HEK293 (cell line): ENCODE results near the gene SLC2A4RG.

Experiments
- CTCF ChIA-PET: fragments of 350-600 bp; formaldehyde crosslinking; extraction: SDS; loops from one replicate; lab custom pipeline; 2021; ENCODE audit warnings: antibody characterized with exemption; lab: Yijun Ruan, JAX
- POLR2A ChIA-PET: fragments of 300-600 bp; formaldehyde crosslinking; extraction: SDS; loops from one replicate; lab custom pipeline; 2020; ENCODE audit warnings: antibody characterized with exemption, inconsistent platforms; lab: Yijun Ruan, JAX
- H3K27ac ChIP-seq: fragments of 200-500 bp; sonication (Bioruptor generic); 2 replicates; pipeline ENCODE4 v1.5.1; 2014; ENCODE audit warnings: low read depth, low read length, control low read depth, inconsistent platforms; ENCODE audit errors: extremely low read depth
- H3K36me3 ChIP-seq, 2 experiments: fragments of 200-500 bp in 1 of 2; sonication (Bioruptor generic) in 1 of 2; 1 replicate in 1 of 2; 2 replicates in 1 of 2; pipeline ENCODE4 v1.5.1; 2014 to 2017; ENCODE audit warnings: inconsistent platforms in 2 of 2, low read length in 2 of 2; ENCODE audit not compliant: control insufficient read depth in 2 of 2, insufficient read depth in 1 of 2
- H3K4me1 ChIP-seq: fragments of 200-500 bp; sonication (Bioruptor generic); 2 replicates; pipeline ENCODE4 v1.5.1; 2014; ENCODE audit warnings: mild to moderate bottlenecking, low read length, inconsistent platforms; ENCODE audit not compliant: control insufficient read depth, insufficient read depth
- H3K4me3 ChIP-seq: 2 replicates; pipeline ENCODE4 v1.5.1; 2011; ENCODE audit warnings: low read depth, mild to moderate bottlenecking, control low read depth, low read length, moderate library complexity
- H3K9me3 ChIP-seq: fragments of 200-500 bp; sonication (Bioruptor generic); 2 replicates; pipeline ENCODE4 v1.5.1; 2014; ENCODE audit warnings: low read depth, low read length, inconsistent platforms; ENCODE audit not compliant: control insufficient read depth, insufficient read depth
- FEZF1 ChIP-seq: fragments of 450-650 bp; formaldehyde crosslinking; IDR thresholded peaks from 2 replicates; pipeline ENCODE4 v1.5.1; 2016; ENCODE audit warnings: missing biosample characterization, missing genetic modification characterization
- GLIS2 ChIP-seq: fragments of 450-650 bp; formaldehyde crosslinking; IDR thresholded peaks from 2 replicates; pipeline ENCODE4 v1.5.1; 2016; ENCODE audit warnings: missing biosample characterization, missing genetic modification characterization
- KLF10 ChIP-seq: fragments of 450-650 bp; IDR thresholded peaks from 2 replicates; pipeline ENCODE4 v1.5.1; 2018; ENCODE audit warnings: missing biosample characterization, mild to moderate bottlenecking, missing genetic modification characterization
- PATZ1 ChIP-seq: fragments of 450-650 bp; formaldehyde crosslinking; IDR thresholded peaks from 2 replicates; pipeline ENCODE4 v1.5.1; 2016; ENCODE audit warnings: missing biosample characterization, missing genetic modification characterization
- SP7 ChIP-seq: fragments of 450-650 bp; formaldehyde crosslinking; IDR thresholded peaks from 2 replicates; pipeline ENCODE4 v1.5.1; 2016; ENCODE audit warnings: missing biosample characterization, missing genetic modification characterization
- ZBTB1 ChIP-seq: fragments of 450-650 bp; formaldehyde crosslinking; IDR thresholded peaks from 2 replicates; pipeline ENCODE4 v1.5.1; 2016; ENCODE audit warnings: missing biosample characterization, missing genetic modification characterization
- ZBTB10 ChIP-seq: fragments of 450-650 bp; formaldehyde crosslinking; IDR thresholded peaks from 2 replicates; pipeline ENCODE4 v1.5.1; 2016; ENCODE audit warnings: missing biosample characterization, missing genetic modification characterization
- ZBTB17 ChIP-seq: fragments of 450-650 bp; formaldehyde crosslinking; IDR thresholded peaks from 2 replicates; pipeline ENCODE4 v1.5.1; 2016; ENCODE audit warnings: missing biosample characterization, missing genetic modification characterization
- ZBTB20 ChIP-seq: fragments of 450-650 bp; formaldehyde crosslinking; IDR thresholded peaks from 2 replicates; pipeline ENCODE4 v1.5.1; 2016; ENCODE audit warnings: missing biosample characterization, missing genetic modification characterization
- ZBTB8A ChIP-seq: fragments of 450-650 bp; formaldehyde crosslinking; IDR thresholded peaks from 2 replicates; pipeline ENCODE4 v1.5.1; 2016; ENCODE audit warnings: missing biosample characterization, missing genetic modification characterization
- ZFP37 ChIP-seq: fragments of 450-650 bp; formaldehyde crosslinking; IDR thresholded peaks from 2 replicates; pipeline ENCODE4 v1.5.1; 2016; ENCODE audit warnings: missing biosample characterization, missing genetic modification characterization
- ZNF146 ChIP-seq: fragments of 450-650 bp; formaldehyde crosslinking; IDR thresholded peaks from 2 replicates; pipeline ENCODE4 v1.5.1; 2016; ENCODE audit warnings: missing biosample characterization, missing genetic modification characterization
- ZNF184 ChIP-seq: fragments of 450-650 bp; IDR thresholded peaks from 2 replicates; pipeline ENCODE4 v1.5.1; 2018; ENCODE audit warnings: missing biosample characterization, mild to moderate bottlenecking, missing genetic modification characterization
- ZNF214 ChIP-seq: fragments of 450-650 bp; formaldehyde crosslinking; IDR thresholded peaks from 2 replicates; pipeline ENCODE4 v1.5.1; 2017; ENCODE audit warnings: missing biosample characterization, mild to moderate bottlenecking, missing genetic modification characterization, borderline replicate concordance
- ZNF394 ChIP-seq: fragments of 450-650 bp; formaldehyde crosslinking; IDR thresholded peaks from 2 replicates; pipeline ENCODE4 v1.5.1; 2016; ENCODE audit warnings: missing biosample characterization, missing genetic modification characterization, mild to moderate bottlenecking, moderate library complexity, borderline replicate concordance
- ZNF416 ChIP-seq: fragments of 450-650 bp; formaldehyde crosslinking; IDR thresholded peaks from 2 replicates; pipeline ENCODE4 v1.5.1; 2016; ENCODE audit warnings: missing biosample characterization, missing genetic modification characterization
- ZNF600 ChIP-seq: fragments of 450-650 bp; formaldehyde crosslinking; IDR thresholded peaks from 2 replicates; pipeline ENCODE4 v1.5.1; 2016; ENCODE audit warnings: missing biosample characterization, missing genetic modification characterization
- ZNF76 ChIP-seq: fragments of 450-650 bp; formaldehyde crosslinking; IDR thresholded peaks from 2 replicates; pipeline ENCODE4; 2016; ENCODE audit warnings: low read depth, missing biosample characterization, missing genetic modification characterization, borderline replicate concordance
- ZNF776 ChIP-seq: fragments of 450-650 bp; formaldehyde crosslinking; IDR thresholded peaks from 2 replicates; pipeline ENCODE4 v1.5.0; 2017; ENCODE audit warnings: missing biosample characterization, missing genetic modification characterization, borderline replicate concordance
- ZNF792 ChIP-seq: fragments of 450-650 bp; formaldehyde crosslinking; IDR thresholded peaks from 2 replicates; pipeline ENCODE4 v1.5.1; 2016; ENCODE audit warnings: missing biosample characterization, missing genetic modification characterization
- ZNF837 ChIP-seq: fragments of 450-650 bp; formaldehyde crosslinking; IDR thresholded peaks from 2 replicates; pipeline ENCODE4 v1.5.1; 2016; ENCODE audit warnings: missing biosample characterization, missing genetic modification characterization
- ZSCAN23 ChIP-seq: fragments of 450-650 bp; formaldehyde crosslinking; IDR thresholded peaks from 2 replicates; pipeline ENCODE4 v1.5.1; 2016; ENCODE audit warnings: missing biosample characterization, missing genetic modification characterization

Gene SLC2A4RG

GRCh38 chr20:63736893-63737694 is 2.5 kb upstream of the SLC2A4RG start:
- Histone ChIP-seq H3K9me3 (no peaks in the 10 kb centered on the region), H3K27ac (no peak overlapping the region), H3K4me3 (no peak overlapping the region), H3K36me3 (peaks cover 0 to 61% of the 10 kb centered on the region in 2 experiments; a peak in 2 of 3 replicates), H3K4me1 (no peaks in the 10 kb centered on the region; the same call in 1 of the 2 replicates)
- ChIA-PET CTCF (interaction anchor here (0.6 kb wide), 1 partner anchor 26 kb away, joined by 4 read pairs; no protein-coding TSS in a partner anchor), POLR2A (interaction anchor here (0.6 to 2.4 kb wide), 4 partner anchors 8 to 128 kb away, joined by 3 to 11 read pairs (median 4); partner anchors contain the start of genes ARFRP1, TPD52L2 and ZGPAT)
- TF ChIP-seq KLF10 (tag by site-specific recombination) (no peak), ZFP37 (tag by site-specific recombination) (no peak), PATZ1 (tag by site-specific recombination) (peak; percentile 23; the same call in 1 of the 2 replicates), ZNF600 (tag by site-specific recombination) (peak; percentile 25; the same call in 1 of the 2 replicates), GLIS2 (tag by site-specific recombination) (peak; percentile 24), ZBTB8A (tag by site-specific recombination) (0 out of 2 replicates have a peak, but pooled peaks have one; percentile 24)
- TF ChIP-seq, all 188 proteins: peak for 4

- no peak overlapping the region for H3K27ac ChIP-seq
- H3K9me3 ChIP-seq = no peaks in the 10 kb centered on the region
- no peak for TF ChIP-seq ZBTB10 (tag by site-specific recombination)
- no peak for TF ChIP-seq ZNF76 (tag by site-specific recombination)
- TF ChIP-seq ZBTB20 = no peak
- TF ChIP-seq ZNF184 (tag by site-specific recombination) = no peak
- TF ChIP-seq ZNF792 = no peak
- no peak for TF ChIP-seq ZNF146
- TF ChIP-seq SP7 = no peak
- no peak for TF ChIP-seq ZNF394 (tag by site-specific recombination)
- no peak for TF ChIP-seq FEZF1
- no peak for TF ChIP-seq ZBTB17 (tag by site-specific recombination)
- no peak for TF ChIP-seq ZNF776 (tag by site-specific recombination)
- no peak for TF ChIP-seq ZBTB1 (tag by site-specific recombination)
- no peak for TF ChIP-seq ZNF416 (tag by site-specific recombination)
- TF ChIP-seq ZNF214 = no peak
- TF ChIP-seq ZSCAN23 (tag by site-specific recombination) = no peak
- no peak for TF ChIP-seq ZNF837
- H3K36me3 ChIP-seq = peaks cover 0 to 61% of the 10 kb centered on the region in 2 experiments; a peak in 2 of 3 replicates
- ChIA-PET CTCF (no interaction called here), POLR2A (interaction anchor here (1.4 kb wide), 1 partner anchor 8 kb away, joined by 3 read pairs; no protein-coding TSS in a partner anchor)
- no peaks in the 10 kb centered on the region; the same call in 1 of the 2 replicates for H3K4me1 ChIP-seq
- H3K4me3 ChIP-seq = no peak overlapping the region
Measured at GRCh38 chr20:63737695-63737944, 2.0 kb upstream of the SLC2A4RG start.
